HCT116 (cell line): Measurements from ENCODE around the gene NFKB1. TPM values are rescaled to one million over a fixed set of nuclear protein-coding genes. Genes with fewer than 3 reads are reported as not detected.

Experiments used
- ATAC-seq: fragments of 200-7000 bp; cut with Tn5 transposase; 2 replicates; pipeline ENCODE4 v1.9.1; 2020; ENCODE audit warnings: mild to moderate bottlenecking, moderate library complexity
- BruUV-seq: library from RNA; stranded (reverse); fragments of 400-500 nt; replicated peaks from 2 replicates; lab custom pipeline; 2021; lab: Mats Ljungman, UMichigan
- CTCF ChIA-PET: fragments of 300-600 bp; sonication (Branson Sonifier 250); formaldehyde crosslinking; loops from one replicate; lab custom pipeline; 2021; ENCODE audit warnings: antibody characterized with exemption; lab: Charles Lee
- POLR2A ChIA-PET: fragments of 300-600, 350-600 bp; sonication (Branson Sonifier 250); formaldehyde crosslinking; loops from one replicate; lab custom pipeline; 2021; ENCODE audit warnings: antibody characterized with exemption; lab: Charles Lee
- RAD21 ChIA-PET, 2 experiments: fragments of 300-600 bp; sonication (Branson Sonifier 250); formaldehyde crosslinking; loops; one replicate each; lab custom pipeline; 2023; ENCODE audit warnings: low total read pairs in 2 of 2; ENCODE audit not compliant: uncharacterized antibody in 2 of 2, unreplicated experiment in 2 of 2, low non-redundant PET in 1 of 2; lab: Charles Lee
- DNase-seq: peaks from one replicate; pipeline ENCODE4 v3.0.0-alpha.2; 2010; ENCODE audit warnings: low read depth, low spot score
- H2AFZ ChIP-seq: fragments of 200-600 bp; shearing (Covaris generic), sonication (generic); 2 replicates; pipeline ENCODE4 v1.6.1; 2017; ENCODE audit warnings: low read depth, mixed run types, mixed read lengths, antibody characterized with exemption, low read length; ENCODE audit not compliant: poor library complexity, severe bottlenecking
- H3K27ac ChIP-seq: 2 replicates; pipeline ENCODE4 v1.5.1; 2012; ENCODE audit warnings: low read depth, low read length
- H3K27me3 ChIP-seq: fragments of 200-600 bp; sonication (generic); 2 replicates; pipeline ENCODE4 v1.6.1; 2016; ENCODE audit warnings: mixed run types, low read length, mixed read lengths; ENCODE audit not compliant: insufficient read depth
- H3K36me3 ChIP-seq, 2 experiments: fragments of 200-500 bp in 1 of 2; fragments of 200-600 bp in 1 of 2; sonication (Bioruptor generic) in 1 of 2; sonication (generic) in 1 of 2; 2 replicates each; pipeline versions ENCODE4 v1.5.1 to v1.6.1; 2014 to 2016; ENCODE audit warnings: low read length in 2 of 2, inconsistent platforms in 1 of 2, mixed read lengths in 1 of 2, mixed run types in 1 of 2; ENCODE audit not compliant: insufficient read depth in 2 of 2, control insufficient read depth in 1 of 2
- H3K4me1 ChIP-seq, 2 experiments: fragments of 200-600 bp in 1 of 2; sonication (generic) in 1 of 2; 2 replicates each; pipeline versions ENCODE4 v1.5.1 to v1.6.1; 2012 to 2017; ENCODE audit warnings: low read length in 2 of 2, inconsistent platforms in 1 of 2, mild to moderate bottlenecking in 1 of 2, mixed read lengths in 1 of 2, mixed run types in 1 of 2, moderate library complexity in 1 of 2; ENCODE audit not compliant: insufficient read depth in 2 of 2, control insufficient read depth in 1 of 2
- H3K4me2 ChIP-seq: fragments of 200-600 bp; sonication (generic); 2 replicates; pipeline ENCODE4 v1.6.1; 2017; ENCODE audit warnings: mixed run types, low read length, mixed read lengths
- H3K4me3 ChIP-seq, 2 experiments: fragments of 200-600 bp in 1 of 2; sonication (generic) in 1 of 2; replicated peaks in 1 of 2; 2 replicates each; pipeline ENCODE4 v1.5.1; 2011 to 2016; ENCODE audit warnings: low read length in 2 of 2, control low read depth in 1 of 2, low read depth in 1 of 2, mild to moderate bottlenecking in 1 of 2, mixed read lengths in 1 of 2, mixed run types in 1 of 2
- H3K79me2 ChIP-seq: fragments of 200-600 bp; sonication (generic); 2 replicates; pipeline ENCODE4 v1.6.1; 2017; ENCODE audit warnings: mild to moderate bottlenecking, mixed run types, low read length, moderate library complexity, mixed read lengths; ENCODE audit not compliant: insufficient read depth
- H3K9ac ChIP-seq: fragments of 200-600 bp; sonication (generic); 2 replicates; pipeline ENCODE4 v1.6.1; 2016; ENCODE audit warnings: low read length, mixed read lengths
- H3K9me2 ChIP-seq: fragments of 200-600 bp; sonication (generic), shearing (Covaris generic); 2 replicates; pipeline ENCODE4 v1.6.1; 2017; ENCODE audit warnings: mixed run types, mild to moderate bottlenecking, moderate library complexity; ENCODE audit not compliant: insufficient read depth
- H3K9me3 ChIP-seq, 2 experiments: fragments of 200-500 bp in 1 of 2; fragments of 200-600 bp in 1 of 2; sonication (Bioruptor generic) in 1 of 2; sonication (generic) in 1 of 2; 2 replicates each; pipeline ENCODE4 v1.6.1; 2014 to 2017; ENCODE audit warnings: low read length in 2 of 2, mixed read lengths in 2 of 2, inconsistent platforms in 1 of 2, low read depth in 1 of 2, mild to moderate bottlenecking in 1 of 2, mixed run types in 1 of 2, moderate library complexity in 1 of 2; ENCODE audit not compliant: control insufficient read depth in 1 of 2, insufficient read depth in 1 of 2
- H4K20me1 ChIP-seq: fragments of 200-600 bp; sonication (generic), shearing (Covaris generic); 2 replicates; pipeline ENCODE4 v1.6.1; 2017; ENCODE audit warnings: mixed run types, mild to moderate bottlenecking, moderate library complexity; ENCODE audit not compliant: insufficient read depth
- ATF3 ChIP-seq: IDR thresholded peaks from 2 replicates; pipeline ENCODE4 v1.6.1; 2012
- CBX3 ChIP-seq: IDR thresholded peaks from 2 replicates; pipeline ENCODE4 v1.6.1; 2012; ENCODE audit warnings: low read depth
- CTCF ChIP-seq, 3 experiments: fragments of 200-600 bp in 1 of 3; sonication (generic) in 1 of 3; IDR thresholded peaks in 2 of 3; conservative IDR thresholded peaks in 1 of 3; 2 replicates each; pipeline ENCODE4 v1.5.1; 2012 to 2017; ENCODE audit warnings: low read depth in 2 of 3, low read length in 2 of 3, antibody characterized with exemption in 1 of 3, borderline replicate concordance in 1 of 3, control low read depth in 1 of 3, mild to moderate bottlenecking in 1 of 3, mixed read lengths in 1 of 3, mixed run types in 1 of 3, moderate library complexity in 1 of 3; ENCODE audit not compliant: insufficient read depth in 1 of 3
- EGR1 ChIP-seq: IDR thresholded peaks from 2 replicates; pipeline ENCODE4 v1.6.1; 2012; ENCODE audit warnings: low read depth
- FOSL1 ChIP-seq: IDR thresholded peaks from 2 replicates; pipeline ENCODE4 v1.6.1; 2012; ENCODE audit warnings: low read depth
- POLR2AphosphoS5 ChIP-seq: IDR thresholded peaks from 2 replicates; pipeline ENCODE4 v1.6.1; 2011; ENCODE audit warnings: mild to moderate bottlenecking, low read depth, low read length, moderate library complexity
- SRF ChIP-seq: IDR thresholded peaks from 2 replicates; pipeline ENCODE4 v1.6.1; 2012; ENCODE audit warnings: low read depth
- ZBTB33 ChIP-seq: IDR thresholded peaks from 2 replicates; pipeline ENCODE4 v1.6.1; 2011; ENCODE audit warnings: mild to moderate bottlenecking, low read length, moderate library complexity; ENCODE audit not compliant: insufficient replicate concordance; ENCODE audit errors: extremely low read depth
- intact Hi-C: fragments of 100-400 bp; cut with micrococcal nuclease; formaldehyde crosslinking; loops from 2 replicates; pipeline ENCODE4 v1.10.0; 2022
- total RNA-seq: library from RNA; stranded (reverse); gene quantifications from one replicate; pipeline ENCODE4 v1.2.1, GENCODE V29; 2021; ENCODE audit not compliant: unreplicated experiment

Gene NFKB1
- total RNA-seq, 1 experiment from 2014 or later: 29.4 TPM

GRCh38 chr4:102533348-102533747 is 32.2 kb downstream of the NFKB1 start:
- Histone ChIP-seq H3K36me3 (no peaks in the 10 kb centered on the region), H4K20me1 (no peaks in the 10 kb centered on the region), H2AFZ (no peak overlapping the region), H3K27me3 (no peaks in the 10 kb centered on the region), H3K9ac (no peak overlapping the region), H3K4me2 (no peak overlapping the region), H3K9me2 (no peaks in the 10 kb centered on the region), H3K27ac (no peak overlapping the region), H3K9me3 (no peaks in the 10 kb centered on the region), H3K4me3 (no peak overlapping the region), H3K4me1 (peaks cover 0 to 6% of the 10 kb centered on the region in 2 experiments; a peak in 1 of 4 replicates), H3K79me2 (0 out of 2 replicates have a peak, but pooled peaks cover 3% of the 10 kb centered on the region)
- intact Hi-C loops: no loop called here
- RAD21 ChIA-PET: no interaction called here
- POLR2A ChIA-PET: no interaction called here
- BruUV-seq: no TSS peak
- no peak for TF ChIP-seq EGR1
- TF ChIP-seq ATF3: no peak
- TF ChIP-seq CTCF (IDR thresholded peaks at IDR 0.05 in 2 of 3, conservative IDR thresholded peaks at IDR 0.05 in 1 of 3; ENCODE audit: borderline replicate concordance in 1 of 3, insufficient read depth in 1 of 3, low read depth in 2 of 3, low read length in 2 of 3): no peak
- no peak for TF ChIP-seq CBX3
- no peak for ATAC-seq
- CTCF ChIA-PET: no interaction called here
- no peak for DNase-seq

GRCh38 chr4:102533904-102534303 is 32.7 kb downstream of the NFKB1 start:
- H3K4me3 ChIP-seq: no peak overlapping the region
- ChIA-PET POLR2A (no interaction called here), CTCF (no interaction called here)
- H3K27me3 ChIP-seq: no peaks in the 10 kb centered on the region
- no TSS peak for BruUV-seq
- no peak for DNase-seq
- H3K4me2 ChIP-seq: no peak overlapping the region
- no peak overlapping the region for H3K27ac ChIP-seq
- H3K4me1 ChIP-seq: peaks cover 0 to 6% of the 10 kb centered on the region in 2 experiments; a peak in 1 of 4 replicates
- no peaks in the 10 kb centered on the region for H3K9me2 ChIP-seq
- no peaks in the 10 kb centered on the region for H3K36me3 ChIP-seq
- H4K20me1 ChIP-seq: no peaks in the 10 kb centered on the region
- no peak for TF ChIP-seq CBX3
- no peak for TF ChIP-seq FOSL1
- no peak for TF ChIP-seq POLR2AphosphoS5
- no peak for TF ChIP-seq SRF
- no peak for TF ChIP-seq ZBTB33
- TF ChIP-seq, all 23 proteins: peak for 0
- Histone ChIP-seq H3K9ac (no peak overlapping the region), H3K79me2 (0 out of 2 replicates have a peak, but pooled peaks cover 3% of the 10 kb centered on the region), H2AFZ (no peak overlapping the region), H3K9me3 (no peaks in the 10 kb centered on the region)
- no peak for ATAC-seq
- RAD21 ChIA-PET: no interaction called here
- intact Hi-C loops: no loop called here
